Natural killer cell (primary cell): ENCODE data around the gene MYO16. TPM values are rescaled to one million over a fixed set of nuclear protein-coding genes. Genes with fewer than 3 reads are reported as not detected.

Experiments
- ATAC-seq, 3 donors: fragments of 150-1000 bp in 2 of 3; fragments of 200-7000 bp in 1 of 3; cut with Tn5 transposase; 1 replicate in 1 of 3; 2 replicates in 2 of 3; pipeline ENCODE4 v1.10.0; 2021; ENCODE audit warnings: mild to moderate bottlenecking in 2 of 3, moderate library complexity in 2 of 3
- DNase-seq, 2 donors: peaks; one replicate each; pipeline versions ENCODE4 v3.0.0 to v3.0.0-alpha.2; 2013 to 2021; ENCODE audit warnings: mixed read lengths in 1 of 2
- H3K27ac ChIP-seq: one replicate; pipeline ENCODE4 v1.5.1; 2013; ENCODE audit warnings: mild to moderate bottlenecking, low read length
- H3K27me3 ChIP-seq: one replicate; pipeline ENCODE4 v1.6.1; 2013; ENCODE audit warnings: low read length; ENCODE audit not compliant: control insufficient read depth, insufficient read depth
- H3K36me3 ChIP-seq: one replicate; pipeline ENCODE4 v1.6.1; 2013; ENCODE audit warnings: low read length; ENCODE audit not compliant: control insufficient read depth, insufficient read depth
- H3K4me1 ChIP-seq: one replicate; pipeline ENCODE4 v1.6.1; 2013; ENCODE audit warnings: low read length; ENCODE audit not compliant: control insufficient read depth, insufficient read depth
- H3K4me3 ChIP-seq: one replicate; pipeline ENCODE4 v1.5.1; 2013; ENCODE audit warnings: low read length
- H3K9me3 ChIP-seq: one replicate; pipeline ENCODE4 v1.6.1; 2013; ENCODE audit warnings: low read length; ENCODE audit not compliant: control insufficient read depth, insufficient read depth
- H3K27ac Mint-ChIP-seq, 2 donors: one replicate each; pipeline ENCODE4 v1.8.0; 2022; ENCODE audit warnings: mild to moderate bottlenecking in 2 of 2, mixed read lengths in 2 of 2, moderate library complexity in 1 of 2
- H3K27me3 Mint-ChIP-seq, 2 donors: one replicate each; pipeline ENCODE4 v1.8.0; 2022; ENCODE audit warnings: low read depth in 2 of 2, mixed read lengths in 2 of 2
- H3K36me3 Mint-ChIP-seq: one replicate; pipeline ENCODE4 v1.8.0; 2022; ENCODE audit warnings: mixed read lengths
- H3K4me1 Mint-ChIP-seq, 2 donors: one replicate each; pipeline ENCODE4 v1.8.0; 2022; ENCODE audit warnings: mixed read lengths in 2 of 2
- H3K4me3 Mint-ChIP-seq: one replicate; pipeline ENCODE4 v1.8.0; 2022; ENCODE audit warnings: mild to moderate bottlenecking, moderate library complexity, mixed read lengths
- H3K9me3 Mint-ChIP-seq, 2 donors: one replicate each; pipeline ENCODE4 v1.8.0; 2022; ENCODE audit warnings: mixed read lengths in 2 of 2
- WGBS: methylation state at CpG from one replicate; pipeline ENCODE4 v1.1.7; 2013; ENCODE audit warnings: missing lambda C conversion rate; ENCODE audit not compliant: insufficient coverage; 5-methylcytosine and 5-hydroxymethylcytosine counted together
- intact Hi-C: fragments of 100-400 bp; cut with micrococcal nuclease; formaldehyde crosslinking; loops from one replicate; pipeline ENCODE4 v1.14.2; 2022
- total RNA-seq, 4 donors: library from RNA; stranded (reverse); fragments of 120-200 nt in 1 of 4; gene quantifications; one replicate each; pipeline versions ENCODE4 v1.2.3 to v1.2.4, GENCODE V29; 2013 to 2022
- TF ChIP-seq, protein P1 (sequence below): fragments of 200-600 bp; IDR thresholded peaks from one replicate; pipeline ENCODE4 v1.8.0; 2022; ENCODE audit warnings: antibody characterized with exemption

MYO16 gene
- total RNA-seq, 3 donors from 2014 or later (not counting 1 experiment from before 2014, with no cell fraction given): 0.28 TPM; not detected in 2

DNA sequence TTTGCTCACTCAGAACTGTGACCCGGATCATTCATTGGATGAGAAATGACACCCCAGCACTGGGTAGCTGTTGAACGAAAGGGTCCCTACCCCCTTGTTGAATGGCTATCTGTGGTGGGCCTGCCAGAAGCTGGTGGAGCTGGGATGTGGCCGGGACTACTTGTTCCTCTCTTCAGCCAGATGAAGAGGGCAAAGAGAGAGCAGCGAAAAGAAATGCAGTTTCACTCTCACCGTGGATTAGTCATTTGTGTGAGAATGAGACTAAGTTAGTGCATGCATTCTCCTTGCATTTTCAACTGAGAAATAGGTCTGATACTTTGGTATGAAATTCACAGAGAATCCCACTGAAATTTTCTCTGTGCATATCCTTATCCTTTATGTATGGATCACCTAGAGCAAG lies 603.9 kb downstream of the MYO16 start:
- no peak for DNase-seq
- intact Hi-C loops: no loop called here
- no peak overlapping the region for H3K4me3 Mint-ChIP-seq
- peaks cover 3 to 7% of the 10 kb centered on the region in 2 donors for H3K9me3 Mint-ChIP-seq
- Histone ChIP-seq H3K27ac (no peak overlapping the region), H3K4me3 (no peak overlapping the region), H3K36me3 (no peaks in the 10 kb centered on the region), H3K9me3 (no peaks in the 10 kb centered on the region), H3K4me1 (no peaks in the 10 kb centered on the region), H3K27me3 (peaks cover 2% of the 10 kb centered on the region)
- TF ChIP-seq, protein P1, sequence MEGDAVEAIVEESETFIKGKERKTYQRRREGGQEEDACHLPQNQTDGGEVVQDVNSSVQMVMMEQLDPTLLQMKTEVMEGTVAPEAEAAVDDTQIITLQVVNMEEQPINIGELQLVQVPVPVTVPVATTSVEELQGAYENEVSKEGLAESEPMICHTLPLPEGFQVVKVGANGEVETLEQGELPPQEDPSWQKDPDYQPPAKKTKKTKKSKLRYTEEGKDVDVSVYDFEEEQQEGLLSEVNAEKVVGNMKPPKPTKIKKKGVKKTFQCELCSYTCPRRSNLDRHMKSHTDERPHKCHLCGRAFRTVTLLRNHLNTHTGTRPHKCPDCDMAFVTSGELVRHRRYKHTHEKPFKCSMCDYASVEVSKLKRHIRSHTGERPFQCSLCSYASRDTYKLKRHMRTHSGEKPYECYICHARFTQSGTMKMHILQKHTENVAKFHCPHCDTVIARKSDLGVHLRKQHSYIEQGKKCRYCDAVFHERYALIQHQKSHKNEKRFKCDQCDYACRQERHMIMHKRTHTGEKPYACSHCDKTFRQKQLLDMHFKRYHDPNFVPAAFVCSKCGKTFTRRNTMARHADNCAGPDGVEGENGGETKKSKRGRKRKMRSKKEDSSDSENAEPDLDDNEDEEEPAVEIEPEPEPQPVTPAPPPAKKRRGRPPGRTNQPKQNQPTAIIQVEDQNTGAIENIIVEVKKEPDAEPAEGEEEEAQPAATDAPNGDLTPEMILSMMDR: no peak
- no peak for ATAC-seq
- no peaks in the 10 kb centered on the region for H3K36me3 Mint-ChIP-seq
- no peaks in the 10 kb centered on the region for H3K4me1 Mint-ChIP-seq
- WGBS: 79% methylated on average over 5 of the region's 5 CpGs
- H3K27me3 Mint-ChIP-seq: peaks cover 8 to 10% of the 10 kb centered on the region in 2 donors
- H3K27ac Mint-ChIP-seq: no peak overlapping the region

DNA sequence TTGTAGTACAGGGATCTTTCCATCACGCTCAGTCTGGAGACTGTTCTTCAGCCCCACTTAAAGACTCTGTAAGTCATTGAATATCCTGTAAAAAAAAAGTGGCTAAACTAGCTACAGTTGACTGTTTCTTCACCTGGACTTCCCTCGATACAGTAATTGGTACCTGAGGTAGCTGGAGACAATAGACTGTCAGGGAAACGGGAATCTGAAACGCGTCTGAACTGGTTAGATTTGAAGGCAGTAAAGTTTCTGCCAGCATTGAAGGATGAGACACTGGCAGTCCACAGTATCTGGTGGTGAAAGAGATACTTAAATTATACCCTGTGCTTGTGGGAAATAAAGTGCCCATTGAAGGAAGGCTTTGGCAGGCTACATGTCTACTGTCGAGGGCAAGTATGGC lies 606.5 kb downstream of the MYO16 start:
- Mint-ChIP-seq H3K27ac (no peak overlapping the region), H3K4me3 (no peak overlapping the region), H3K36me3 (no peaks in the 10 kb centered on the region), H3K27me3 (peaks cover 13 to 21% of the 10 kb centered on the region in 2 donors), H3K9me3 (no peaks in the 10 kb centered on the region), H3K4me1 (no peaks in the 10 kb centered on the region)
- Histone ChIP-seq H3K9me3 (no peaks in the 10 kb centered on the region), H3K36me3 (no peaks in the 10 kb centered on the region), H3K4me3 (no peak overlapping the region), H3K4me1 (no peaks in the 10 kb centered on the region), H3K27ac (no peak overlapping the region), H3K27me3 (peaks cover 5% of the 10 kb centered on the region)
- TF ChIP-seq, protein P1: no peak
- intact Hi-C loops: no loop called here
- ATAC-seq (no peak), DNase-seq (no peak)
- 72% methylated on average over 6 of the region's 6 CpGs for WGBS

DNA sequence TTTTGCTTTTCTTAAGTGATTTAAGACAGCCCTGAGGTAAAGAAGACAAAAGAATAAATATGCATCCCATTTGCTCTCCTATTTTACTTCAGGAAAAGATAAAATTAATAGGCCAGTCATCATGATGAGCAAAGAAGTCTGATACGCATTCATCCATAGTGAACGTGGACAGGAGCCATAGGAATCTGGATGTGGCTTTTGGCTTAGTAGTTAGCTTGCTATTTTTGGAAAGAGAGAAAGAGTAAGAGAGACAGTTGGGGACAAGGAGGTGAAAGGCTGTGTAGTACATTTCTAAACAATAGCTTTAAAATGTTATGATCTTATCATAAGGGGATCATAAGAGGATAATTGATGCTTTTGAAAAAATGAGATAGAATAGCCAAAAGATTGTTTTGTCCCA lies 611.7 kb downstream of the MYO16 start:
- Mint-ChIP-seq H3K36me3 (no peaks in the 10 kb centered on the region), H3K27ac (no peak overlapping the region), H3K4me3 (no peak overlapping the region), H3K4me1 (no peaks in the 10 kb centered on the region), H3K27me3 (peaks cover 10 to 12% of the 10 kb centered on the region in 2 donors), H3K9me3 (no peaks in the 10 kb centered on the region)
- intact Hi-C loops: no loop called here
- 97% methylated on average over 2 of the region's 2 CpGs for WGBS
- Histone ChIP-seq H3K4me3 (no peak overlapping the region), H3K27me3 (peaks cover 5% of the 10 kb centered on the region), H3K27ac (no peak overlapping the region), H3K36me3 (no peaks in the 10 kb centered on the region), H3K9me3 (no peaks in the 10 kb centered on the region), H3K4me1 (no peaks in the 10 kb centered on the region)
- ATAC-seq (no peak), DNase-seq (no peak)
- TF ChIP-seq, protein P1: no peak

DNA sequence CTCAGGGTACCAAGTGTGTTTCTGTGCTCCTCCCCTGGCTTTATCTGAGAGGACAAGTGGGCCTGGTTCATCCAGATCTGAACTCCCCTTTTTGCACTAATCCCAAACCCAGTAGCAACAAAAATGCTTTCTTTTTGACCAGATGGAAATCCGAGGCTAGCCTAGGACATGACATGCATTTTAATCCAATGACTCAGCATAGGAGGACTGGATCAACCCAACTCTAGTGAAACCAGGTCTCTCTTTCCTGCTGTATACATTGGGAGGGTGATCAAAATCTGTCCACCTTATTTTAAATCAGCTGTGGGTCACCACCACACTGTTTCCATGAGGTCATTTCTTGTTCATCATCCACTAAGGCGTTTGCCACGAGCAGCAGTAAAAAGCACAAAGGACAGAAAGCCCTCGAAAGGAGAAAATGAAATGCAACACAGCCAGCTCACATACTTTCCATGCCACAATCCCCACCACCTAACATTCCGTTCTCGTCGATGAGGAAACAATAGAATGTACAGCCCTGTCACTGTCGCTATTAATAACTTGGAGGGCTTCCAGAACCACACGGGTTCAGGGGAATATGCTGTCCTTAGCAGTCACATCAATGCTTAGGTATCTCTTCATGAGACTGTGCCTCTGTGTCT lies 614.0 kb downstream of the MYO16 start:
- H3K36me3 ChIP-seq: no peaks in the 10 kb centered on the region
- ATAC-seq (peak in 1 of 3 donors; percentile 34), DNase-seq (no peak)
- H3K4me1 Mint-ChIP-seq: no peaks in the 10 kb centered on the region
- H3K4me3 ChIP-seq: no peak overlapping the region
- H3K9me3 ChIP-seq: no peaks in the 10 kb centered on the region
- no peak overlapping the region for H3K27ac ChIP-seq
- no peaks in the 10 kb centered on the region for H3K4me1 ChIP-seq
- H3K9me3 Mint-ChIP-seq: peaks cover 0 to 3% of the 10 kb centered on the region in 2 donors
- intact Hi-C loops: no loop called here
- H3K4me3 Mint-ChIP-seq: no peak overlapping the region
- H3K36me3 Mint-ChIP-seq: peaks cover 15% of the 10 kb centered on the region
- no peak overlapping the region for H3K27ac Mint-ChIP-seq
- peaks cover 3% of the 10 kb centered on the region for H3K27me3 ChIP-seq
- peaks cover 10% of the 10 kb centered on the region in 2 donors for H3K27me3 Mint-ChIP-seq
- TF ChIP-seq, protein P1: no peak
- WGBS: 12% methylated on average over 9 of the region's 9 CpGs
